Mammary epithelial cell (primary cell): Measurements from ENCODE around the gene PLPPR3.

ENCODE experiments used
- EZH2 ChIP-seq: IDR thresholded peaks from 2 replicates; pipeline ENCODE4 v1.6.1; 2012; ENCODE audit warnings: low read length, inconsistent platforms, borderline replicate concordance
- TF ChIP-seq, protein P1 (sequence below), 2 donors: IDR thresholded peaks in 1 of 2; conservative IDR thresholded peaks in 1 of 2; 2 replicates each; pipeline ENCODE4 v1.5.1; 2011 to 2012; ENCODE audit warnings: inconsistent platforms in 2 of 2, low read length in 2 of 2, mild to moderate bottlenecking in 2 of 2, control low read depth in 1 of 2, low read depth in 1 of 2; ENCODE audit not compliant: insufficient read depth in 1 of 2; ENCODE audit errors: extremely low read depth in 1 of 2

DNA sequence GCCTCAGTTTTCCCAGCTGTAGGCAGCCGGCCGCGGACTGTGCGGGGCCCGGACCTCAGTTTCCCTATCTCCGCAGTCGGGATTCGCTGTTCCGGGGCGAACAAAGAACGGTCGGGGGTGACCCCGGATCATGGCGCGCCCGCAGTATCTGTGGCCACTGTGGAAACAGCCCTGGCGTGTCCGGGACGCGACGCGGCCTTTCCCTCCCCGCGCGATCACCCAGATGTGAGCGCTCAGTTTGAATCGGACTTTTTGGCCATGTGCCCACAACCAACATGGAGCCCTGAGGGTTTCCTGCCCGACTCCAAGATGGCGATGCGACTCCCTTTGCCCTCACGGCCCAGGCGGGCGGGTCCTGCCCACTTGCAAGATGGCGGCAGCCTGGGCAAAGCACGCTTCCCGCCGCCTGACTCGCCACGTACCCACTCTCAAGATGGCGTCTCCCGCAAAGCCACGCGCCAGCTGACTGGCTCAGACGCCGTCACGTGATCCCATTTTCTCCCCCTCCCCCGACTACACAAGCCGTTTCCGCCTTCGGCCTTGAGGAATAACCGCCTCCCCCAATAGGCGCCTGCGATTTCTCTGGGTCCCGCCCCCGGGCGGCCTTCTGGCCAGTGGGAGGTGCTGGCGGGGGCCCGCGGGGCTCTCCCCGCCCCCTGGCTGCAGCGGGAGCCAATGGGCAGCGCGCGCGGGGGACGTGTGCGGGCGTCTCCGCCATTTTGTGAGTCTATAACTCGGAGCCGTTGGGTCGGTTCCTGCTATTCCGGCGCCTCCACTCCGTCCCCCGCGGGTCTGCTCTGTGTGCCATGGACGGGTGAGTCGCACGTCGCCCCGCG lies 24.8 kb downstream of the PLPPR3 start, which contains the start of gene PTBP1:
- TF ChIP-seq, protein P1, sequence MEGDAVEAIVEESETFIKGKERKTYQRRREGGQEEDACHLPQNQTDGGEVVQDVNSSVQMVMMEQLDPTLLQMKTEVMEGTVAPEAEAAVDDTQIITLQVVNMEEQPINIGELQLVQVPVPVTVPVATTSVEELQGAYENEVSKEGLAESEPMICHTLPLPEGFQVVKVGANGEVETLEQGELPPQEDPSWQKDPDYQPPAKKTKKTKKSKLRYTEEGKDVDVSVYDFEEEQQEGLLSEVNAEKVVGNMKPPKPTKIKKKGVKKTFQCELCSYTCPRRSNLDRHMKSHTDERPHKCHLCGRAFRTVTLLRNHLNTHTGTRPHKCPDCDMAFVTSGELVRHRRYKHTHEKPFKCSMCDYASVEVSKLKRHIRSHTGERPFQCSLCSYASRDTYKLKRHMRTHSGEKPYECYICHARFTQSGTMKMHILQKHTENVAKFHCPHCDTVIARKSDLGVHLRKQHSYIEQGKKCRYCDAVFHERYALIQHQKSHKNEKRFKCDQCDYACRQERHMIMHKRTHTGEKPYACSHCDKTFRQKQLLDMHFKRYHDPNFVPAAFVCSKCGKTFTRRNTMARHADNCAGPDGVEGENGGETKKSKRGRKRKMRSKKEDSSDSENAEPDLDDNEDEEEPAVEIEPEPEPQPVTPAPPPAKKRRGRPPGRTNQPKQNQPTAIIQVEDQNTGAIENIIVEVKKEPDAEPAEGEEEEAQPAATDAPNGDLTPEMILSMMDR (conservative IDR thresholded peaks at IDR 0.05 in 1 of 2, IDR thresholded peaks at IDR 0.05 in 1 of 2; ENCODE audit: extremely low read depth in 1 of 2, insufficient read depth in 1 of 2, low read depth in 1 of 2, low read length in 2 of 2): no peak
- TF ChIP-seq EZH2: no peak
